Measurements from ENCODE around the gene C13orf46. TPM values are rescaled to one million over a fixed set of nuclear protein-coding genes. Genes with fewer than 3 reads are reported as not detected.

C13orf46 gene
- total RNA-seq, 1 experiment from 2014 or later: not detected

DNA sequence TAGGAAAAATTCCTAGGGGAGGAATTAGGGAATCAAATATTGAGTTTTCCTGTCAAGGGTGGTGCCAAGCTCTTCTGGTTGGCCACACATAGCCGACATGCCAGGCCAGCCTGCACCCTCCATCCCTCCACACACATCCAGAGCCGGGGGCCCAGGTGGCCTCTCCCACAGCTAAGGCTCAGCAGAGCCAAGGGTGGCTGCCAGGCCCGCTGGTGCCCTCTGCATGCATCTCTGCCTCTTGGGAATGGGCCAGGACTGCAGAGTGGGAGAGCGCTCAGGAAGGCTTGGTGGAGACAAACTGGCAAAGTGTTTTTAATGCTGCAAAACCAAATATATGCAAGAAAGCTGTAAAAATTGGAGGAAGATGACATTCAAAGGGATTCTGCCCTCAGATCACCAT lies 67.3 kb downstream of the C13orf46 start:
- DNase-seq (ENCODE audit: low spot score): peak; percentile 17

DNA sequence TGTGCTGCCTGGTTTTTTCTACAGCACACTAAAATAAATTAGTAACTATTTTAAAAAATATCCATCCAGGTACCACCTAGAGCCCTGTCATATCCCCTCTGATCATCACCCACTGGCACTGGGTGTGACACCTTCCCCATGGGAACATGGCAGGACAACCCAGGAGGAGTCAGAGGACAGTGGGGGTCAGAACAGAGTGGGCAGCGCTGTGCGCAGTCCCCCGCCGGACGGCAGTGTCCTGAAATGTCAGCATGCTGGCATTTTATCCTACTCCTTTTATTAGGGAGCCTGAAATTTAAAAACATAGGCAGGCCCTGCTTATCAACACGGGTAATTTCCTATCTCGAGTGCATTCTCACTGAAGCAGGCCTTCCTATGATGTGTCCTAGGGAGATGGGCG lies 67.9 kb downstream of the C13orf46 start:
- DNase-seq (ENCODE audit: low spot score): no peak

DNA sequence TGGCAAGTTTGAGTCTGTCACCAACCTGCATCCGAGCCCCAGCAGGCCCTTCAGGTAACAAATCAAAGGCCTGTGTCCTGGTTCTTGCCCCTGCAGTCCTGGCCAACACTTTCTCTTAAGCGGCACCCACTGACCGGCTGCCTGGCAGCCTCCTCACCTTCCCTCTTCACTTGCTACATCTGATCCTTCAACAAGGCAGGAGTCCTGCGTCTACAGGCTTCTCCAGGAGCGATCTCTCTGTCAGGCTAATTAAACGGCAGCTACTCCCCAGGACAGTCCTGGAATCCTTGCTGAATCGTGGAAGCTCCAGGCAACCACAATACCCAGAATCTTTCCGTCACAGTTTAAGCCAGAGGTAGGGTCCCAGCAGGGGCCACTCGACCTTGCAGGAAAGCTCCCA lies 68.9 kb downstream of the C13orf46 start:
- no peak for DNase-seq (ENCODE audit: low spot score)

DNA sequence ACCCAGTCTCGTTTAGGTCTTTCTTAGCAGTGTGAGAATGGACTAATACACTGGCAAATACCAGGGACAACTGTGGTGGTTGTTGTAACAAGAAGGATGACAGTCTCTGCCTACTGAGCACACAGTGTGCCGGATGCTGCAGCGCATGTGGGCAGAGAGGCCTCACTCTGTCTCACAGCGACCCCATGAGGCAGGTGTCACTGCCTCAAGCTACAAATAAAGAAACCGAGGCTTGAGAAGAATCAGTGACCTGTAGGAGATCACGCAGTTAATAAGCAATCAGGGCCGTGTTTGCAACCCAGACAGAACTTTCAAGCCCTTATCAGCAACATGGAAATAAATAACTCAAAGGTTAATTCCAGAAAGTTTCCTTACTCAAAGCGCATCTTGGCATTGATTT lies 69.5 kb downstream of the C13orf46 start:
- DNase-seq (ENCODE audit: low spot score): no peak

DNA sequence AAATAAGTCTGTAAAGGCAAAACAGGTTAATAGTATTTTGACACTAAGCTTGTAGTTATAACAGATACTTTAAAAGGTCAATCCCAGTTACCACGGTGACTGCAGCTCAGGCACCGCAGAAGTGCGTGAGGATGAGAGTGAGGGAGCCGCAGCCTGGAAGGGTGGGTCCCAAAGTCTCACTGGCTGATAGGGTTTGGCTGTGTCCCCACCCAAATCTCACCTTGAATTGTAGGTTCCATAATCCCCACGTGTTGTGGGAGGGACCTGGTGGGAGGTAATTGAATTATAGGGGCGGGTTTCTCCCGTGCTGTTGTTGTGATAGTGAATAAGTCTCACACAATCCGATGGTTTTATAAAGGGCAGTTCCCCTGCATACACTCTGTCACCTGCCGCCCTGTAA lies 70.0 kb downstream of the C13orf46 start:
- no peak for DNase-seq (ENCODE audit: low spot score)

Other genes starting within 250 kb of the C13orf46 start
- 2.1 TPM in 1 of 2 replicates, not detected in the other for gene TMEM255B, start 214.8 kb downstream of the C13orf46 start, total RNA-seq (2014; rRNA removed; shearing (Covaris generic))
- gene GAS6, start 110.0 kb downstream of the C13orf46 start, total RNA-seq (2014; rRNA removed; shearing (Covaris generic)): 5.9 and 6.4 TPM in 2 replicates
- gene RASA3, start 158.5 kb upstream of the C13orf46 start, total RNA-seq (2014; rRNA removed; shearing (Covaris generic)): 6.3 and 7.1 TPM in 2 replicates
- not detected in 2 replicates for gene CFAP97D2, start 205.2 kb upstream of the C13orf46 start, total RNA-seq (2014; rRNA removed; shearing (Covaris generic))

Data from H4 (cell line).